Adipose tissue (tissue), 3 donors: Measurements from ENCODE around the gene HS6ST2. TPM values are rescaled to one million over a fixed set of nuclear protein-coding genes. Genes with fewer than 3 reads are reported as not detected.

Experiments used
- H3K27ac ChIP-seq: one replicate; pipeline ENCODE4 v1.5.1; 2013; ENCODE audit warnings: low read depth, low read length
- WGBS, 3 donors: extraction: QIAGEN DNeasy Blood & Tissue Kit; methylation state at CpG; one replicate each; pipeline ENCODE4 v1.1.7; 2013; 5-methylcytosine and 5-hydroxymethylcytosine counted together
- polyA plus RNA-seq, 3 donors: library from polyadenylated mRNA; stranded (reverse); fragments of 200-250 nt; gene quantifications; one replicate each; pipeline ENCODE4 v1.2.3, GENCODE V29; 2013
- donor health status: healthy with polysubstance abuse.
- donor health status: Bipolar disorder and iron deficiency.
- donor health status: healthy.

The HS6ST2 gene
- polyA plus RNA-seq, 3 donors: 0.10 to 0.59 TPM; not detected in 1

DNA sequence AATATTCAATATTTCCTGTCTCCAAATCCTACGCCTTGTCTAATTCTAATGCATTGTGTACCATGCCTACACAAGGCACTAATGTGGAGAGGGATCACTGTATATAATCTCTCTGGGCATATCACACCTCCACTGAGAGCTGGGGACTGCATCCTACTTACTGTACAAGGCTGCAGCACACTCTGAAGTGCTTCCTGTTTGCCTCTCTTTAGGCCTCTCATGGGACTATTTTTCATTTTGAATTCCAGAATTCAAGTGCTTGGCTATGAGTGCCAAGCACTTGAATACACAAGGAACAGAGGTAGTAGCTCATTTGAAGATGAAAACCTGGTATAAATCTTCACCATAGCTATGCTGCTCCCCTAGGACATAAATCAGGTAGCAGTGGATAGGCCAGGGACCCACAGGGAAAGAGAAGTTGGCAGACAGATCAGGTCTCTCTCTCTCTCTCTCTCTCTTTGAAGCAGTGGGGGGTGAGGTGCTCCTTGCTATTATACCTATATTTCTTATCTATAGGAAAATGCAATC is 239.9 kb downstream of the HS6ST2 start:
- no peak overlapping the region for H3K27ac ChIP-seq
- WGBS, 3 donors: 0 to 75% (median 43%) methylated on average over 1 of the region's 1 CpG

DNA sequence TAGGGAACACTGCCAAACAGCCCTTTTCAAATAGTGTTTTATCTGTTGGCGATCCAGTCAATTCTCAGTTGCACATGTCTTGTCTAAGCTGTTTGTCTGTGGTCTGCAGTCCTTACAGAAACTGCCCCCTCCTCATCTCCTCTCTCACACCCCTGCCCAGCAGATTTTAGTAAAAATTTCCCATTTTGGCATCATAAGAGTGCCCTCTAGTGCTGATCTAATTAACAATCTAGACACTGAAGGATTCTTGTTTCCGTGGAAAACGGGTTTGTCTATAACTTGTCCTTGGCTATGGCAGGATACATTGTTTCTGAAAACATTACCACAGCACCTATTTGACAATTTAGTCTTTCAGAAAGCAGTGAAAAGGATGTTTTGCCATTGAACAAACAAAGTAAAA is 242.4 kb downstream of the HS6ST2 start:
- WGBS, 3 donors: 14 to 46% (median 28%) methylated on average over 3 of the region's 3 CpGs
- H3K27ac ChIP-seq: no peak overlapping the region

- H3K27ac ChIP-seq: no peak overlapping the region
- 69 to 88% (median 86%) methylated on average over 5 of the region's 5 CpGs for WGBS, 3 donors
Observed at GRCh38 chrX:132714913-132715312, 243.5 kb downstream of the HS6ST2 start.

GRCh38 chrX:132712350-132712749 is 246.1 kb downstream of the HS6ST2 start:
- no peak overlapping the region for H3K27ac ChIP-seq

- H3K27ac ChIP-seq: no peak overlapping the region
- 21 to 68% (median 44%) methylated on average over 1 of the region's 1 CpG for WGBS, 3 donors
Observed at GRCh38 chrX:132710656-132711155, 247.7 kb downstream of the HS6ST2 start.

DNA sequence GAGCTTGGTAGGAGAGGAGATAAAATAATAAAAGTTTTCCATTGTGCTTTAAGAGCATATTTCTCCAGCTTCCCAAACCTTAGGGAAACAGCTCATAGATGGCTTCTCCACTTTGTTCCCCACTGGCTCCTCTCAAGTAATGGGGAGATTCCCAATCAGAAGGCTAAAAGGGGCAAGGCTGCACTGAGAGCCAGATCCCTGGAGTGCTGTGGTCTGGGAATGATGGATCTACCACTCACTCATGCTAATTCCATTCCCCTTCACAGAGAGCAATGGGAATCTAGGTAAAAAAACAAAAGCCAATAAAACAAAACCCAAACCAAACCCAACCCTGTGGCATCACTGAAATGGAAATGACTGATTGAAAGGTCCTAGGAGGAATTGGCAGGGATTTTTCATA is 249.9 kb downstream of the HS6ST2 start:
- H3K27ac ChIP-seq: no peak overlapping the region

DNA sequence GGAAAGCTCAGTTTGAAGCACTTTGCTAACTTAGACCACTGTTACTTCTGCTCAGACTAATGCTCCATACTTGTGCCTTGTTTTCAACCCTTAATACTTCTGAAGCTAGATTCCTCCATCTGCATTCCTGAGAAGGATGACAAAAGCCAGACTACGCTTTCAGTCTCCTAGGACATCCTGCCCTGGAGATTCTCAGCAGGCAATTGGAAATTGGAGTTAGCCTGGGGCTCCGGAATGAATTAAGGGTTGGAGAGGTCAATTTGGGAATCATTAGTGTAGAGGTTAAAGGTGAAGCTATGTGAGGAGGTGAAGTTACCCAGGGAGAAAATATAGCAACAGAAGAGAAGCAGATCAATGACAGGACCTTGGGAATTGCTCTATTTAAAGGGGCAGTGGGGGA is 253.7 kb downstream of the HS6ST2 start:
- H3K27ac ChIP-seq: no peak overlapping the region
- 52 to 72% (median 67%) methylated on average over 2 of the region's 2 CpGs for WGBS, 3 donors

DNA sequence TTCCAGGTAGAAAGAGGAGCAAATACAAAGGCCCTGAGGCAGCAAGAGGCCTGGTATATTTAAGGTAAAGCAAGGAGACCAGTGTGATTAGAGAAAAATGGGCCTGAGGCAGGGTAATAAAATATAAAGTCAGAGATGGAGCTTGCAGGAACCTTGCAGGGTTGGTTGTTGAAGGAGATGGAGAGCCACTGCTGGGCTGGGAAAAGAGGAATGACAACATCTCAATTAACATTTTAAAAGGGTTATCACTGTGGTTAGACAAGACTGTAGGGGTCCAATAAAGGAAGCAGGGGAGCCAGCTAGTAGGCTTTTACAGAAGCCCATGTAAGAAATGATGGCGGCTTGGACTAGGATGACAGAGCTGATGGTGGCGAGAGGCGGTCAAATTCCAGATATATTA is 264.0 kb downstream of the HS6ST2 start:
- WGBS, 3 donors: 79 to 95% (median 87%) methylated on average over 3 of the region's 3 CpGs
- H3K27ac ChIP-seq: no peak overlapping the region

GRCh38 chrX:132692526-132692925 is 265.9 kb downstream of the HS6ST2 start:
- no peak overlapping the region for H3K27ac ChIP-seq
- 71 to 88% (median 77%) methylated on average over 1 of the region's 1 CpG for WGBS, 3 donors

DNA sequence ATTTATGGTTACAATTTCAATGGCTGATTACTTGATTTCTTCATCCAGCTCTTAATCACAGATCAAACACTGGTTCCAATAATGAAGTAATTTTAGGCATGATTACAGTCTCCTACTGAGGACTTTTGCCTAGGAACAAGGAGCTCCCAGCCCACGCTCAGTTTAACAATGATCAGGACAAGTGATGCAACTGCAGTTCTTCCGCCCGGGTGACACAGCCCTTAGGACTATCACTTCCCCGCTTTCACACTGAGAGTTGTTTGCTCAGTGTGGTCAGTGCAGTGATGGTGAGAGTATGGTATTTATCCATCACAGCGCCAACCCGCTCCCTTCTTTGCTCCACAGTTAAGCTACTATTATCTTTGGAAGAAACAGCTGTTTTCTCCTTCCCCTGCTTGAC is 266.4 kb downstream of the HS6ST2 start:
- H3K27ac ChIP-seq: no peak overlapping the region
- 66 to 85% (median 84%) methylated on average over 6 of the region's 6 CpGs for WGBS, 3 donors

DNA sequence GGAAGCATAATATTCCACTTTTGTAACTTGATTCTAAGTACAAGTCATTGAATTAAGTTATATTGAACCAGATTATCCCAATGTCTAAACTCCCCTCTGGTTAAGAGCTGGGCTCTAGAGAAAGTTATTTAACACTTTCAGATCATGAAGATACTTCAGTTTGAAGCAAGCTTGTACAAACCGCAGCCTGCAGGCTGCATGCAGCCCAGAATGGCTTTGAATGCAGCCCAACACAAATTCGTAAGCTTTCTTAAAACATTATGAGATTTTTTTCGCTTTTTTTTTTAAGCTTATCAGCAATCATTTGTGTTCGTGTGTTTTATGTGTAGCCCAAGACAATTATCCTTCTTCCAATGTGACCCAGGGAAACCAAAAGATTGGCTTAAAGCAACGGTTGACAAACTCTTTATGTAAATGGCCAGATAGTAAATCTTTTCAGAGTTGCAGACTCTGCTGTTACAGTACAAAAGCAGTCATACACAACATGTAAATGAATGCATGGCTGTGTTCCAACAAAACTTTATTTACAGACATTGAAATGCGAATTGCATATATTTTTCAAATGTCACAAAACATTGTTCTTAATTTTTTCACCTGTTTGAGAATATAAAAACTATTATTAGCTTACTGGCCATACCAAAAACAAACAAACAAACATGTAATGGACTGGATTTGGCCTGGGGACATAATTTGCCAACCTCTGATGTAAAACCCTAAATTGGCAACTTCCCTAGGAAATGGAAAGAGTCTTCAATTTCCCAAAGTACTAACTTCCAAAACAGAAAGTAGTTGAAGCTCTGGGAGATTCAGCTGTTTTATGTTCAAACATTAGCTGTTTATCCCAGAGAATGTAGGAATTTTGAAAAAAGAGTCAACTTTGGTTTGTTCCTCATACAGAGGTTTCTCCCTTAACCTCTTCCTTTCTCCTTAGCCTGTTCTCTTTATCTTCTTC is 268.5 kb downstream of the HS6ST2 start:
- WGBS, 3 donors: 44 to 71% (median 68%) methylated on average over 6 of the region's 6 CpGs
- no peak overlapping the region for H3K27ac ChIP-seq

- no peak overlapping the region for H3K27ac ChIP-seq
- 78 to 94% (median 91%) methylated on average over 4 of the region's 4 CpGs for WGBS, 3 donors
Observed at GRCh38 chrX:132685276-132685675, 273.2 kb downstream of the HS6ST2 start.

DNA sequence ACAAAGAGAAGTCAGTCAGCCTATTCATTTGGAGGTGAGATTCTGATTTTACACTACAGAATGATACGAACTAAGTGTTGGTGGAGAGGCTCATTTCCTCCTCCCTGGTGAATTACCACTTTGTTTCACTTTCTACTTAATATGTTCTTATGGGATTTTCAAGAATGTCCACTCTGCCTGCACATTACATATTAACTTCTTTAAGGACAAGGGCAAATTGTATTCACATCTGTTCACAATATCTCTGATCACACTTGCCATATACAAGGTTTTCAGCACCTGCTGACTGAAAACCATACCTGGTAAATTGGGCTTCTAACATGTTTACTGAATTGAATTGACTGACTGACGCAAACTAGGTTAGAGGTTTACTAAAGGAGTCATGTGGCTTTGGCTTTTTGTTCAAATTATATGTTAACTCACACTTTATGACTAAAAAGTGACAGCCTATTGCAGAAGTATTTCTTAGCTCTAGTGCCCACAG is 281.2 kb downstream of the HS6ST2 start:
- no peak overlapping the region for H3K27ac ChIP-seq
- WGBS, 3 donors: 48 to 69% (median 55%) methylated on average over 2 of the region's 2 CpGs

DNA sequence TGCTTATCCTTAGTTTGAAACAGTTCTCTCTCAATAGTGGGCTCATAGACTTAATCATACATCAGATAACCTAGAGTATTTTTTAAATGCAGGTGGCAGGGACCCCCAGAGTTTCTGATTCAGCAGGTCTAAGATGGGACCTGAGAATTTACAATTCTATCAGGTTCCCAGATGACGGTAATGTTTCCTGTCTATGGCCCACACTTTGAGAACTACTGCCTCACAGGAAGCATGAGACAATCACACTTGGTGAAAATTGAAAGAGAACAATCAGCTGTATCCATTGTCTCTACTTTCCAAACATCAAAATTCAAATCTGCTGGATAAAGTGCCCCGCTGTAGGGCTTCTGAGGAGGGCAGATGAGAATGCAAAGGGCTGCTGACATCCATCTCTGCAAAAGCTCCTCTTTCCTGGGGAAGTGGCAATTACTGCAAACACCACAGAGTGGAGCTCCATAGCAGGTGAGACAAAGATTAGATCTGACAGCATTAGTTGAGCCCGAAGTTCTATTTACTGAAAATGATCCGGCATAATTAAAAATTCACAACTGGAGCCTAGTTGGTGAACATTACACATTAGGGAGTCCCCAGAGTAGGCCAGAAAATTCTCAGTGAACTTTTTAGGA is 281.8 kb downstream of the HS6ST2 start:
- no peak overlapping the region for H3K27ac ChIP-seq
- WGBS, 3 donors: 43 to 52% (median 49%) methylated on average over 4 of the region's 4 CpGs

GRCh38 chrX:132676102-132676501 is 282.3 kb downstream of the HS6ST2 start:
- no peak overlapping the region for H3K27ac ChIP-seq
- WGBS, 3 donors: 50 to 90% (median 68%) methylated on average over 3 of the region's 3 CpGs

DNA sequence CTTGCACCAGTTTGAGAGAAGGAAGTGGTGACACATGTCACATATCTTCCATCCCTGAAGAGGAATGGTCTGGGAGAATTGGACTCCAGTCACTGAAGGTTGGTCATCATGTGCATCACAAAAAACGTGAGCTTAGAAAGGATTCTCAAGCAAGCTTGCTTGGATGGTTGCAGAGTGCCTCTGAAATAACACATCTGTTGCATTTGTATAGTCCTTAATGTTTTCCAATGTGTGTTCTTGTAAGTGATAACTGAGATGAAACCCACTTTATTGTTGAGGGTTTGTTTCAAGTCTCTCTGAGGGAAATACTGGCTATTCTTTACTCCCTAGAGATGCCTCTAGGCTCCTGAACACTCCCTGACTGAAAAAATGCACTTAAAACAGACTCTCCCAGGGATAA is 285.1 kb downstream of the HS6ST2 start:
- 31 to 49% (median 45%) methylated on average over 1 of the region's 1 CpG for WGBS, 3 donors
- H3K27ac ChIP-seq: no peak overlapping the region

DNA sequence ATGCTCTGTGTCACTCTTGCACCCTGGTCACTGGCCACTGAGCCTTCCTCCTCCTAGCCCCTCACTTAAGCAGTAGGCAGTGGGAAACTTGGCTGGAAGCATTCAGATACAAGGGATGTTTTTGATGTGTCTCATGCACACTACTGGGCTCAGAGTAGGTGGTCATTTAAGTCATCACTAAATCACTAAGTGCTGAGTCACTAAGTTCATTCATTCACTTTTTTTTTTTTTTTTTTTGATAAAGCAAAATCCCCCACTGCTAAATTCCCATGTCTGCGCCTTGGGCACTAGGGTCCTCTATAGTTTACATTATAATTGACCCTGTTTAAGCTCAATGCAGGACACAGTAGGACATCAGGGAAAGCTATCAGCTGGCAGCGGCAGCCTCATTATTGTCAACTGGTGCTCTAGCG is 287.2 kb downstream of the HS6ST2 start:
- WGBS, 3 donors: 50 to 83% (median 77%) methylated on average over 3 of the region's 3 CpGs
- H3K27ac ChIP-seq: no peak overlapping the region

GRCh38 chrX:132669142-132669541 is 289.3 kb downstream of the HS6ST2 start:
- 72 to 92% (median 90%) methylated on average over 4 of the region's 4 CpGs for WGBS, 3 donors

DNA sequence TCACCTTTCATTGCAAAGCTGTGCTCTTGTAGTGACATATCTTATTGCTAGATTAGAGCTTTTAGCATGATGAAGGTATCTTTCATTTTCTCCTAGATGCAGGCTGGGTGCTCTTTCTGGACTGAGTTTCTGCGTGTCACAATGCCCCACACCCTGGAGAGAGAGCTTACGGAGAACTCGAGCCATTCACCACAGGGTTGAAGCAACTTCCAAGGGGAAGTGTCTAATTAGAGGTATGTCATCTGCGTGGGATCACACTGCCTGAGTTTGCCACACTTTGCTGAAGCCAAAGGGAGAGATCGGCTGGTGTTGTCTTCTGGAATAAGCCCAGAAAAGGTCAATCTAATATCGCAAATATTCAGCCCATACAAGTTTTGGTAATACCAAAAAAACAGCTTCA is 290.3 kb downstream of the HS6ST2 start:
- H3K27ac ChIP-seq: no peak overlapping the region
- WGBS, 3 donors: 51 to 82% (median 56%) methylated on average over 6 of the region's 6 CpGs

More at GRCh38 chrX:132669142-132669541, 289.3 kb downstream of the HS6ST2 start:
- H3K27ac ChIP-seq: no peak overlapping the region
